GM21786 (cell line): ENCODE results near the gene SCAF8.
"Not testable (repeated sequence)": the region's sequence is repeated elsewhere in the genome, so short reads cannot be mapped to it uniquely, and the experiment has no call there.

Experiments
- ATAC-seq: cut with Tn5 transposase; IDR thresholded peaks from one replicate; pipeline ENCODE4 v1.9.1; 2021; ENCODE audit not compliant: unreplicated experiment

SCAF8 gene, protein sequence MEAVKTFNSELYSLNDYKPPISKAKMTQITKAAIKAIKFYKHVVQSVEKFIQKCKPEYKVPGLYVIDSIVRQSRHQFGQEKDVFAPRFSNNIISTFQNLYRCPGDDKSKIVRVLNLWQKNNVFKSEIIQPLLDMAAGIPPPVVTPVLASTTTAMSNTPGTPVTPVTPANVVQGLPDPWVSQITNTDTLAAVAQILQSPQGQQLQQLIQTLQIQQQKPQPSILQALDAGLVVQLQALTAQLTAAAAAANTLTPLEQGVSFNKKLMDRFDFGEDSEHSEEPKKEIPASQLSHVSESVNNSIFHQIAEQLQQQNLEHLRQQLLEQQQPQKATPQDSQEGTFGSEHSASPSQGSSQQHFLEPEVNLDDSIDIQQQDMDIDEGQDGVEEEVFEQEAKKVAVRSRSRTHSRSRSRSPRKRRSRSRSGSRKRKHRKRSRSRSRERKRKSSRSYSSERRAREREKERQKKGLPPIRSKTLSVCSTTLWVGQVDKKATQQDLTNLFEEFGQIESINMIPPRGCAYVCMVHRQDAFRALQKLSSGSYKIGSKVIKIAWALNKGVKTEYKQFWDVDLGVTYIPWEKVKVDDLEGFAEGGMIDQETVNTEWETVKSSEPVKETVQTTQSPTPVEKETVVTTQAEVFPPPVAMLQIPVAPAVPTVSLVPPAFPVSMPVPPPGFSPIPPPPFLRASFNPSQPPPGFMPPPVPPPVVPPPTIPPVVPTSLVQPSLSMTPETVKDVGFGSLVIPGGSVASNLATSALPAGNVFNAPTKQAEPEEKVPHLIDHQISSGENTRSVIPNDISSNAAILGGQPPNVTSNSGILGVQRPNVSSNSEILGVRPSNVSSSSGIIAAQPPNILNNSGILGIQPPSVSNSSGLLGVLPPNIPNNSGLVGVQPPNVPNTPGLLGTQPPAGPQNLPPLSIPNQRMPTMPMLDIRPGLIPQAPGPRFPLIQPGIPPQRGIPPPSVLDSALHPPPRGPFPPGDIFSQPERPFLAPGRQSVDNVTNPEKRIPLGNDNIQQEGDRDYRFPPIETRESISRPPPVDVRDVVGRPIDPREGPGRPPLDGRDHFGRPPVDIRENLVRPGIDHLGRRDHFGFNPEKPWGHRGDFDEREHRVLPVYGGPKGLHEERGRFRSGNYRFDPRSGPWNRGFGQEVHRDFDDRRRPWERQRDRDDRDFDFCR (N-terminal part only)

DNA sequence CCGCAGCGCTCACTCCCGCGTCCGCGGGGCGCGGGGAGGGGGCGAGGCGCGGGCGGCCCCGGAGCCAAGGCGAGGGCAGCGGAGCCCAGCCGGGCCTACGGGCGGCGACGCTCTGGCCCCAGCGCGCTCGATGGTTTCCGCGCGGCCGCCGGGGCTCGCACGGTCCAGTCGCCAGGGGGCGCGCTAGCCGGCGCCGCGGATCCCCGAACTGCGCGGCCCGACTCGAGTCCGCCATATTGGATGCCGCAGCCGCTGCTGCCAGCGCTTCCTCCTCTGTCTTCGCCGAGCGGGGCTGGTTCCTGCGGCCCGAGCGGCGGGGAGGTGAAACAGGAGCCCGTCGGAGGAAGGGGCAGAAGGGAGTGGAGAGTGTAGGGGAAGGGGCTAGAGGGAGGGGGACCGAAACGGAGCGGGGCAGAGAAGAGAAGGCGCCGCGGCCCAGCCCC is at the start of gene SCAF8:
SCAF8 (plus strand) TSS at position 234 of the 443 bp plus-strand sequence. CDS start 485 bp downstream, outside the sequence.
- ATAC-seq, result peak; percentile 75

GRCh38 chr6:154683756-154684523 is 49.3 kb upstream of the SCAF8 start:
- peak; percentile 93 for ATAC-seq

DNA sequence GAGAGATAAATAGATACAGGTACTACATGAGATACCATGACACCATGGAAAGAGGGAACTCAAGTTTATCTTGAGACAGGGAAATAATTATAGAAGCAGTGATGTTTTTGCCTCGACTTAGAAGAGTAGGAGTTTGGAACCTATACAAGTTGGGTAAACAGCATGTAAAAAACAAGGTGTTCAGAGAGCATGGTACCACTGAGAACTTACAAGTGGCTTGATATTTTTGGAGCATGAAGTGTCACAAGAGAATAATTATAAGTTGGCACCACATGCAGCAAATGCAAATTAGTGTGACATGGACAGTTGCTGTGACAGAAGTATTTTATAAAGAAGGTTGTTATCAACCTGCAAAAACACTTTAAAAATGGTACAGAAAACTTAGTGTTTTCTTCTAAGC is 47.1 kb upstream of the SCAF8 start:
- ATAC-seq, result no peak

GRCh38 chr6:154689493-154690255 is 43.5 kb upstream of the SCAF8 start:
- ATAC-seq, result no peak

- no peak for ATAC-seq
These were observed 42.4 kb upstream of the SCAF8 start for GRCh38 chr6:154690857-154691256.

DNA sequence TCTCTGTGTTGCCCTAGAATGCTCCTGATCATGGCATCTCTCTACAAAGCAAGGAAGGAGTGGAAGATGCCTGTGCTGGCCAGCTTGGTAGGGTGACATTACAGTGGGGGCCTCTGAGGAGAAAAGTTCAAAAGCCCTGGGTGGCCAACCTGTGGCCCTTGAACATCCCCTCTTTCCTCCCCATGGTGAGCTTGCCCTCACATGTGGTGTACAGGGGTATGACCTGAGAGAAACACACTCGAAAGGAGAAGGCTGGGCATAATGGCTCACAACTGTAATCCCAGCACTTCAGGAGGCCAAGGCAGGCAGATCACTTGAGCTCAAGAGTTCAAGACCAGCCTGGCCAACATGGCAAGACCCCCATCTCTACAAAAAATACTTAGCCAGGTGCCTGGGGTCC is 36.6 kb upstream of the SCAF8 start:
- ATAC-seq, result no peak

DNA sequence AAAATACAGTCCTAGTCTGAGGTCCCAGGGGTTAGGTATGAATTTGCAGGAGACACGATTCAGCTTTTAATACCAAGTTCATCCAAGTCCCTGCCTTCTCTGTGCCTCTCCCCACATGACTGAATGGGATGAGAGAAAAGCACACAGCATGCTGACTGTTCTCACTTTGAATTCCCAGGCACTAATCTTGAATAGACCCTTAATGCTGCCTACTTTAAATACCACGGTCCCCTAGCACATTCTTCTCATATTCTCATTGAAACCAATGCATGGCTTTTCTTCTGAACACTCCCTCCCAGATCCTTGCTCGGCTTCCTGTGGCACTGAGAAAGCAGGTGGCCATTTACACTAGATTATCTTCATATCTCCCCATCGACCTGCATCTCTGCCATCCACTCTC is 30.1 kb upstream of the SCAF8 start:
- no peak for ATAC-seq

- ATAC-seq, result no peak
These were observed 27.6 kb upstream of the SCAF8 start for GRCh38 chr6:154705471-154706113.

- ATAC-seq, result no peak
These were observed 26.8 kb upstream of the SCAF8 start for GRCh38 chr6:154706389-154706788.

GRCh38 chr6:154709621-154710020 is 23.6 kb upstream of the SCAF8 start:
- ATAC-seq, result no peak

GRCh38 chr6:154710689-154711088 is 22.5 kb upstream of the SCAF8 start:
- ATAC-seq, result no peak

GRCh38 chr6:154715446-154715845 is 17.8 kb upstream of the SCAF8 start:
- ATAC-seq, result no peak

- ATAC-seq, result not testable (repeated sequence)
These were observed 16.9 kb upstream of the SCAF8 start for GRCh38 chr6:154716350-154716749.

GRCh38 chr6:154719433-154719832 is 13.8 kb upstream of the SCAF8 start:
- no peak for ATAC-seq

GRCh38 chr6:154719854-154720253 is 13.4 kb upstream of the SCAF8 start:
- no peak for ATAC-seq

- no peak for ATAC-seq
These were observed 11.8 kb upstream of the SCAF8 start for GRCh38 chr6:154721460-154721859.

DNA sequence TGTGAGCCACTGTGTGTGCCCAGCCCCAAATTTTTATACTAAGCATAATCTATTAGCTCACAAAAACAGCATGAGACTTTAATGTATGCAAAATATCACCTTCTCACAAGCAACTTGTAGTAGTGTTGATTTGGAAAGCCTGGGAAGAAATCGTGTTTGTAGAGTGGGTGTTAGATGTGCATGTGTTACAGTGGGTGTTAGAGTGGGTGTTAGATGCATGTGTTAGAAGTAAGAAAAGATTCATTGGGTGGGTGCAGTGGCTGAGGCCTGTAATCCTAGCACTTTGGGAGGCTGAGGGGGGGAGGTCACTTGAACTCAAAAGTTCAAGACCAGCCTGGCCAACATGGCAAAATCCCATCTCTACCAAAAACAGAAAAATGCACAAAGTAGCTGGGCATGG is 6.3 kb upstream of the SCAF8 start:
- no peak for ATAC-seq

DNA sequence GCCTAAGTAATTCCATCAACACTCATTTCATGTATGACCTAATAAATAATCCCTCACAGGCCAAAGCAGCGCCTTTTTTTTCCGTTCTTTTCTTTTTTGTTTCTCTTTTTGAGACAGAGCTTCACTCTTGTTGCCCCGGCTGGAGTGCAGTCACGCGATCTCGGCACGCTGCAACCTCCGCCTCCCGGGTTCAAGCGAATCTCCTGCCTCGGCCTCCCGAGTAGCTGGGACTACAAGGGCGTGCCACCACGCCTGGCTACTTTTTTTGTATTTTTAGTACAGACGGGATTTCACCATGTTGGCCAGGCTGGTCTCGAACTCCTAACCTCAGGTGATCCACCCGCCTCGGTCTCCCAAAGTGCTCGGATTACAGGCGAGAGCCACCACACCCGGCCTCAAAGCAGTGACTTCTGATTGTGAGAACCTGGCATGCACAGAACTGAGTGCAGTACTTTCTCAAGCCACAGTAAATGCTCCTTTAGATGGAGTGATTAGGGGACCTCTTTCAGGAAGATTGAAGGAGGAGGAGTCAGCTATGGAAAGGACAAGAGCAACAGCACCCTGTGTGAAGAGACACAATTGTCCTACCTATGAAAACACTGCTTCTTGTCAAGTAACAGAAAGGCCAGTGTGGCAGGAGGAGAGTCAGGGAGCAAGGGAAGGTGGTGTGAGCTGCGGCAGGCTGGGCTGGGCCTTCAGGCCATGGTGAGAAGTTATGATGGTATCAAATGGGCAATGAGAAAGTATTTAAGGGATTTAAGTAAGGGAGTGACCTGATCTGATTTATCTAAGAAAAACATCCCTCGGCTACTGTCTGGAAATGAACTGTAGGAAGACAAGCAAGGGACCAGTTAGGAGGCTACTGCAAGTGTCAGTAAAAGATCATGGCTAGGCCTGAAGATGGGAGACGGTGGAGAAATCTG is 1.7 kb upstream of the SCAF8 start:
- no peak for ATAC-seq
